Mucosa of descending colon (tissue), 3 donors: ENCODE measurements around the gene TRAF2. TPM values are rescaled to one million over a fixed set of nuclear protein-coding genes. Genes with fewer than 3 reads are reported as not detected.
"Not testable (repeated sequence)": the region's sequence is repeated elsewhere in the genome, so short reads cannot be mapped to it uniquely, and the experiment has no call there.

Source experiments
- ATAC-seq: fragments of 200-7000 bp; cut with Tn5 transposase; one replicate; pipeline ENCODE4 v1.9.1; 2020; ENCODE audit warnings: mild to moderate bottlenecking, moderate library complexity
- DNase-seq, 3 donors: peaks; one replicate each; pipeline ENCODE4 v3.0.0-alpha.2; 2020
- H3K36me3 ChIP-seq: fragments of 200-600 bp; one replicate; pipeline ENCODE4 v1.8.0; 2021; ENCODE audit warnings: low read depth, mild to moderate bottlenecking
- H3K4me1 ChIP-seq: fragments of 200-600 bp; one replicate; pipeline ENCODE4 v1.8.0; 2021; ENCODE audit warnings: low read depth, mild to moderate bottlenecking
- H3K4me3 ChIP-seq: fragments of 200-600 bp; one replicate; pipeline ENCODE4 v1.8.0; 2021; ENCODE audit warnings: mild to moderate bottlenecking
- H3K9me3 ChIP-seq: fragments of 200-600 bp; one replicate; pipeline ENCODE4 v1.8.0; 2021; ENCODE audit warnings: mild to moderate bottlenecking
- CTCF ChIP-seq: fragments of 200-600 bp; IDR thresholded peaks from one replicate; pipeline ENCODE4 v1.8.0; 2022; ENCODE audit warnings: antibody characterized with exemption, mild to moderate bottlenecking
- intact Hi-C, 2 donors: fragments of 100-400 bp; cut with DNase I in 1 of 2; cut with micrococcal nuclease in 1 of 2; formaldehyde crosslinking; loops; one replicate each; pipeline versions ENCODE4 v1.11.0 to v1.11.1; 2022; cut with DNase I, micrococcal nuclease
- total RNA-seq, 3 donors: library from RNA; stranded (reverse); fragmentation: NEBNext Ultra II Directional in 2 of 3; extraction: Animal tissue kit (Norgen Biotek cat#: 25700) in 2 of 3; gene quantifications; one replicate each; pipeline versions ENCODE4 v1.2.1 to v1.2.4, GENCODE V29; 2021 to 2023
- donor health status: DM: no; HTN: no; CAD: no; lungs with moderate emphysema.
- donor health status: DM: no; HTN: no; CAD: no.
- donor health status: DM: no; HTN: yes; CAD: no.

Gene TRAF2
- total RNA-seq, 3 donors from 2014 or later: 19.6 to 28.2 (median 21.1) TPM

DNA sequence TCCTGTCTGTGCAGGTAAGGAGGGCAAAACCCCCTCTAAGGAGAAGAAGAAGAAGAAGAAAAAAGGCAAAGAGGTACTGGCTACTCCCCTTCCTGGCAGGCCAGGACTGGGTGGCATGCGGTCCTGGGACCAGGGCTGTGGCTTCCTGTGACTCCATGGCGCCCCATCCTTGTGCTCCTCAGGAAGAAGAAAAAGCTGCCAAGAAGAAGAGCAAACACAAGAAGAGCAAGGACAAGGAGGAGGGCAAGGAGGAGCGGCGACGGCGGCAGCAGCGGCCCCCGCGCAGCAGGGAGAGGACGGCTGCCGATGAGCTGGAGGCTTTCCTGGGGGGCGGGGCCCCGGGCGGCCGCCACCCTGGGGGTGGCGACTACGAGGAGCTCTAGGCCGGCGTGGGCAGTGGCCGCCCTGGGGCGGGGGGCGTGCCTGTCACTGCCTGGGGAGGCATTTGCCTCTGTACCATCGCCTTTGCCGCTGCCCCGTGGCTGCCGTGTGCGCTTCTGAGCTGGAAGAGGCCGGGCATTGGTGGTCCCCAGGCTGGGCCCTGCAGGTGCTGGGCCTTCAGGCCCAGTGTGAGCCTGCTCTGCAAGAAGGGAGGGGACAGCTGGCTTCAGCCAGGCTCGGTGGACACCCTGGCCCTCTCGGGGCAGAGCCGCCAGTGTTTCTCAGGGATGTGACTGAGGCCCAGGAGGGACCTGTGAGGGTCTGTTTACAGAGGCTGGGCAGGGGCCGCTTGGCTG is 46.0 kb upstream of the TRAF2 start:
- Histone ChIP-seq H3K9me3 (no peaks in the 10 kb centered on the region), H3K4me3 (no peak overlapping the region), H3K4me1 (peaks cover 44% of the 10 kb centered on the region), H3K36me3 (no peaks in the 10 kb centered on the region)
- peak in 2 of 3 donors; percentile 54 to 68 for DNase-seq
- peak; percentile 29 for ATAC-seq
- TF ChIP-seq CTCF: no peak
- intact Hi-C loops: no loop called here

DNA sequence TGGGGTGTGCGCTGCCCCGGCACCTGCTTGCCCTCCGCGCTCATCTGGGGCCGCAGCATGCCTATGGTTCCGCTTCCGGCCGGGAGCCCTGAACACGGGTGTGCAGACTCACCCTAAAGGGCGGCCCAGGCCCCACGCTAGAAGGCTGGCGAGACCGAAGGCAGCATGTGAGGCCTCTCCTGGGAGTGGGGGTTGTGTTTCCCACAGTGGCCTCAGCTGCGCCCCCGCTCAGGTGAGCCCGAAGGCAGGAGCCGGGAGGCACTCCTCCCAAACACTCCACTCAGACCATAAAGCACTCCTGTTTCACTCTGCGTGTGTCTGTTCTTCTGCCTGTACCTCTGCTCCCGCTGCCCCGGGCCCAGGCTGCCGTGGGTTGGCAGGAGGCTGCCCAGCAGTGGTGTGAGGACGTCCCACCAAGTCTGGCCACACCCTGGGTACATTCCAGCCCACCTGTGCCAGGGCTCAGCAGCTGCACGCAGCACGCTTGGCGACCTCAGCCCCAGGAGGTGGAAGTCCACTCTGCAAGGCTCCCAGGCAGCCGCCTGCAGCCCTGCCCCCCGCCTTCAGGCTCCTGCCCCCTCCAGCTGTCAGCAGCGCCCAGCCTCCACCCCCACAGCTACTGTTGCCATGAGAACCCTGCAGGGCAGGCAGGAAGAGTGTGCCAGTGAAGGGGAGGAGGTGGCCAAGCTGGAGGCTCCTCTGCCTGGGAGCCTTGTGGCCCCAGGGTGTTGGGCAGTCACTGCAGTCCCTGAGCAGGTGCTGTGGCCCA is 45.3 kb upstream of the TRAF2 start:
- Histone ChIP-seq H3K36me3 (no peaks in the 10 kb centered on the region), H3K4me3 (no peak overlapping the region), H3K9me3 (no peaks in the 10 kb centered on the region), H3K4me1 (peaks cover 44% of the 10 kb centered on the region)
- intact Hi-C loops: no loop called here
- ATAC-seq (peak; percentile 70), DNase-seq (peak; percentile 81 to 91 (median 88))
- TF ChIP-seq CTCF: no peak

DNA sequence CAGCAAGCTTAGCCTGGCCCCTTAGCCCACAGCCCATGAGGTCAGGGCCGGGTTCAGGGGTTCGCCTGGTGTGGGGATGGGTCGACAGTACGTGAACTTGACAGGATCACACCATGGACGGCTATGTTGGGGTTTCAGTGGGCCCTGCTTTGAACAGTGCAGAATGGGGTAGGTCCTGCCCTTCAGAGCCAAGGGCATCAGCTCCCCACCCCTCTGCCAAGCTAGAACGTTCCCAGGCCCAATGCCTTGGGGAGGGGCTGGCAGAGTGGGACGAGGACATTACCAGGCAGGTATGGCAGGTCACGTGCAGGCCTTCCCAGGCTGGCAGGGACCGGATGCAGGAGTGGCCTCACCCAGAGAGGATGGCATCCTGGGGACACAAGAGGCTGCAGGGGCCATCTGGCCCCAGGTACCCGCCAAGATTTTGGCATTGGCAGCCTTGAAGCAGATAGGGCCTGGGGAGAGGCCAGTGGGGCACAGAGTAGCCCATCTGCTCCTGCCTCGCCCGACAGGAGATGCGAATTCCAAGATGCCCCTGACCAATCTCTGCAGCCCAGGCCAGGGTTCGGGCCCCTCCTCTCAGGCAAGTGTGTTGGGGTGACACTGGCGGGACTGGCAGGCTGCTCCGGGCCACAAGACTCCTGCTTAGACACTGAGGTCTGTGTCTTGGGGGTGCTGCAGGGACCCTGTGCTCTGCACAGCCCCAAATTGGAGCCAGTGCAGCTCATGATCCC is 44.5 kb upstream of the TRAF2 start:
- ATAC-seq (peak; percentile 34), DNase-seq (peak; percentile 61 to 78 (median 75))
- H3K36me3 ChIP-seq, H3K4me3 ChIP-seq, intact Hi-C loops, H3K9me3 ChIP-seq: not testable (repeated sequence)
- peaks cover 44% of the 10 kb centered on the region for H3K4me1 ChIP-seq

- ATAC-seq (peak; percentile 67), DNase-seq (peak; percentile 83 to 89 (median 85))
- H3K36me3 ChIP-seq, intact Hi-C loops, H3K4me3 ChIP-seq, H3K9me3 ChIP-seq: not testable (repeated sequence)
- peaks cover 47% of the 10 kb centered on the region for H3K4me1 ChIP-seq
- TF ChIP-seq CTCF: peak; percentile 90
Observed at GRCh38 chr9:136842380-136842948, 43.9 kb upstream of the TRAF2 start, which contains the start of gene AJM1. Gene AJM1 (plus strand): TSS chr9:136842478. CDS start chr9:136844415, 1,937 bp downstream.

- intact Hi-C loops, H3K9me3 ChIP-seq, ATAC-seq, H3K4me3 ChIP-seq, H3K36me3 ChIP-seq: not testable (repeated sequence)
- peak in 1 of 3 donors; percentile 48 for DNase-seq
- peaks cover 47% of the 10 kb centered on the region for H3K4me1 ChIP-seq
Observed at GRCh38 chr9:136843159-136843800, 43.0 kb upstream of the TRAF2 start.
